ENCODE results near the gene CAPN3.
"Not testable (repeated sequence)": the region's sequence is repeated elsewhere in the genome, so short reads cannot be mapped to it uniquely, and the experiment has no call there.

The CAPN3 gene

GRCh38 chr15:42359249-42359648 is at the start of gene CAPN3:
Gene CAPN3, plus strand, starts transcription at chr15:42359501. Its CDS starts 305 bp downstream, at chr15:42359806.
- no peak for DNase-seq

- no peak for DNase-seq
These were observed 45.8 kb upstream of the CAPN3 start for GRCh38 chr15:42313463-42313862.

GRCh38 chr15:42314818-42315217 is 44.5 kb upstream of the CAPN3 start:
- DNase-seq = no peak

GRCh38 chr15:42315521-42315920 is 43.8 kb upstream of the CAPN3 start:
- DNase-seq = no peak

- not testable (repeated sequence) for DNase-seq
These were observed 43.0 kb upstream of the CAPN3 start for GRCh38 chr15:42316282-42316805.

GRCh38 chr15:42319206-42319605 is 40.1 kb upstream of the CAPN3 start:
- DNase-seq = no peak

GRCh38 chr15:42324308-42324707 is 35.0 kb upstream of the CAPN3 start:
- DNase-seq = no peak

GRCh38 chr15:42329161-42329560 is 30.1 kb upstream of the CAPN3 start:
- no peak for DNase-seq

GRCh38 chr15:42329992-42330391 is 29.3 kb upstream of the CAPN3 start:
- DNase-seq = no peak

- no peak for DNase-seq
These were observed 28.1 kb upstream of the CAPN3 start for GRCh38 chr15:42331235-42331634.

- no peak for DNase-seq
These were observed 27.0 kb upstream of the CAPN3 start for GRCh38 chr15:42332331-42332730.

GRCh38 chr15:42335074-42335473 is 24.2 kb upstream of the CAPN3 start:
- no peak for DNase-seq

GRCh38 chr15:42336650-42337049 is 22.7 kb upstream of the CAPN3 start:
- DNase-seq = not testable (repeated sequence)

- not testable (repeated sequence) for DNase-seq
These were observed 22.2 kb upstream of the CAPN3 start for GRCh38 chr15:42337104-42337503.

- DNase-seq = no peak
These were observed 20.8 kb upstream of the CAPN3 start for GRCh38 chr15:42338500-42338899.

GRCh38 chr15:42343596-42344232 is 15.6 kb upstream of the CAPN3 start:
- no peak for DNase-seq

GRCh38 chr15:42344763-42345162 is 14.5 kb upstream of the CAPN3 start:
- DNase-seq = no peak

- DNase-seq = no peak
These were observed 13.8 kb upstream of the CAPN3 start for GRCh38 chr15:42345504-42345903.

- DNase-seq = no peak
These were observed 11.2 kb upstream of the CAPN3 start for GRCh38 chr15:42348083-42348482.

GRCh38 chr15:42349186-42349585 is 10.1 kb upstream of the CAPN3 start:
- no peak for DNase-seq

GRCh38 chr15:42352401-42352800 is 6.9 kb upstream of the CAPN3 start:
- no peak for DNase-seq

- DNase-seq = no peak
These were observed 6.2 kb upstream of the CAPN3 start for GRCh38 chr15:42353061-42353460.

- no peak for DNase-seq
These were observed 4.5 kb upstream of the CAPN3 start for GRCh38 chr15:42354824-42355223.

GRCh38 chr15:42355291-42355690 is 4.0 kb upstream of the CAPN3 start:
- no peak for DNase-seq

GRCh38 chr15:42356851-42357250 is 2.5 kb upstream of the CAPN3 start:
- DNase-seq = no peak
